GM12865 (cell line): ENCODE results near the gene CHRNA3.
A peak's percentile ranks its signal among the peaks of the same experiment; 100 is the strongest.

ENCODE experiments used
- DNase-seq: peaks from one replicate; pipeline ENCODE4 v3.0.0; 2010; ENCODE audit warnings: low read depth
- H3K4me3 ChIP-seq: 2 replicates; pipeline ENCODE4 v1.5.1; 2011; ENCODE audit warnings: mild to moderate bottlenecking, low read depth, low read length, control low read depth
- CTCF ChIP-seq: IDR thresholded peaks from 2 replicates; pipeline ENCODE4 v1.5.1; 2011; ENCODE audit warnings: low read length, control low read depth, low read depth, inconsistent platforms; ENCODE audit not compliant: insufficient read depth; ENCODE audit errors: missing control alignments

The CHRNA3 gene

GRCh38 chr15:78574944-78575343, 45.9 kb downstream of the CHRNA3 start:
- DNase-seq: no peak
- TF ChIP-seq CTCF: no peak
- H3K4me3 ChIP-seq: no peak overlapping the region

- TF ChIP-seq CTCF: no peak
- DNase-seq: no peak
Observed at GRCh38 chr15:78573416-78573815, 47.4 kb downstream of the CHRNA3 start.

GRCh38 chr15:78571382-78571781, 49.4 kb downstream of the CHRNA3 start:
- TF ChIP-seq CTCF: no peak
- no peak overlapping the region for H3K4me3 ChIP-seq
- DNase-seq: no peak

More at GRCh38 chr15:78573416-78573815, 47.4 kb downstream of the CHRNA3 start:
- no peak overlapping the region for H3K4me3 ChIP-seq

- no peak for DNase-seq
- no peak for TF ChIP-seq CTCF
- H3K4me3 ChIP-seq: no peak overlapping the region
Observed at GRCh38 chr15:78570710-78571109, 50.1 kb downstream of the CHRNA3 start.

GRCh38 chr15:78567531-78567930, 53.3 kb downstream of the CHRNA3 start:
- DNase-seq: no peak

GRCh38 chr15:78565951-78566774, 54.6 kb downstream of the CHRNA3 start:
- H3K4me3 ChIP-seq: peak overlapping the region; percentile 73
- TF ChIP-seq CTCF: peak; percentile 9
- peak; percentile 26 for DNase-seq

More at GRCh38 chr15:78567531-78567930, 53.3 kb downstream of the CHRNA3 start:
- TF ChIP-seq CTCF: no peak
- H3K4me3 ChIP-seq: no peak overlapping the region
